DND-41 (cell line): Measurements from ENCODE around the gene STAG2.

ENCODE experiments used
- EZH2 ChIP-seq: IDR thresholded peaks from 3 replicates; pipeline ENCODE4 v1.6.1; 2012; ENCODE audit warnings: borderline replicate concordance, low read depth, mild to moderate bottlenecking, moderate library complexity, low read length, inconsistent platforms; ENCODE audit not compliant: severe bottlenecking
- TF ChIP-seq, protein P1 (sequence below): IDR thresholded peaks from 2 replicates; pipeline ENCODE4 v1.5.1; 2012; ENCODE audit warnings: borderline replicate concordance, low read length, moderate library complexity, mild to moderate bottlenecking; ENCODE audit not compliant: poor library complexity, severe bottlenecking; ENCODE audit errors: extremely low read depth

DNA sequence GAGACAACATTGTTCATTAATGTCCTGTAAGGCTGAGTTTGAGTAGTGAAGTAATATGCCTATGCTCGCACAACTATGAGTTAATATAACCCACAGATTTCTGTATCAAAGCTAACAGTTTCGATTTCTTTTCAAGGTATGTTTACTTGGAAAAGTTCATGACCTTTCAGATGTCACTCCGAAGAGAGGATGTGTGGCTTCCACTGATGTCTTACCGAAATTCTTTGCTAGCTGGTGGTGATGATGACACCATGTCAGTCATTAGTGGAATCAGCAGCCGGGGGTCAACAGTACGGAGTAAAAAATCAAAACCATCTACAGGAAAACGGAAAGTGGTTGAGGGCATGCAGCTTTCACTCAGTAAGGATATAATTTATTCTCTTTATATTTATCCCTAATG lies 124.9 kb downstream of the STAG2 start:
- TF ChIP-seq, protein P1, sequence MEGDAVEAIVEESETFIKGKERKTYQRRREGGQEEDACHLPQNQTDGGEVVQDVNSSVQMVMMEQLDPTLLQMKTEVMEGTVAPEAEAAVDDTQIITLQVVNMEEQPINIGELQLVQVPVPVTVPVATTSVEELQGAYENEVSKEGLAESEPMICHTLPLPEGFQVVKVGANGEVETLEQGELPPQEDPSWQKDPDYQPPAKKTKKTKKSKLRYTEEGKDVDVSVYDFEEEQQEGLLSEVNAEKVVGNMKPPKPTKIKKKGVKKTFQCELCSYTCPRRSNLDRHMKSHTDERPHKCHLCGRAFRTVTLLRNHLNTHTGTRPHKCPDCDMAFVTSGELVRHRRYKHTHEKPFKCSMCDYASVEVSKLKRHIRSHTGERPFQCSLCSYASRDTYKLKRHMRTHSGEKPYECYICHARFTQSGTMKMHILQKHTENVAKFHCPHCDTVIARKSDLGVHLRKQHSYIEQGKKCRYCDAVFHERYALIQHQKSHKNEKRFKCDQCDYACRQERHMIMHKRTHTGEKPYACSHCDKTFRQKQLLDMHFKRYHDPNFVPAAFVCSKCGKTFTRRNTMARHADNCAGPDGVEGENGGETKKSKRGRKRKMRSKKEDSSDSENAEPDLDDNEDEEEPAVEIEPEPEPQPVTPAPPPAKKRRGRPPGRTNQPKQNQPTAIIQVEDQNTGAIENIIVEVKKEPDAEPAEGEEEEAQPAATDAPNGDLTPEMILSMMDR: no peak
- no peak for TF ChIP-seq EZH2
